HepG2 (cell line): Measurements from ENCODE around the gene ZBTB1. TPM values are rescaled to one million over a fixed set of nuclear protein-coding genes. Genes with fewer than 3 reads are reported as not detected.

ENCODE experiments used
- ATF7 ChIP-seq, 2 experiments: fragments of 450-650 bp in 1 of 2; sonication (generic) in 1 of 2; formaldehyde crosslinking in 1 of 2; IDR thresholded peaks; 2 replicates each; pipeline versions ENCODE4 v1.4.0 to v1.6.1; 2016 to 2020; ENCODE audit warnings: antibody characterized with exemption in 1 of 2, mild to moderate bottlenecking in 1 of 2, missing genetic modification reagents in 1 of 2
- ATM ChIP-seq: fragments of 450-650 bp; IDR thresholded peaks from 2 replicates; pipeline ENCODE4 v1.7.1; 2017; ENCODE audit warnings: mild to moderate bottlenecking, borderline replicate concordance
- RORA ChIP-seq: sonication (generic); formaldehyde crosslinking; IDR thresholded peaks from 2 replicates; pipeline ENCODE4 v1.5.0; 2020; ENCODE audit warnings: mild to moderate bottlenecking, missing genetic modification reagents, moderate library complexity
- SMYD3 ChIP-seq: sonication (generic); formaldehyde crosslinking; IDR thresholded peaks from 2 replicates; pipeline ENCODE4 v1.8.1; 2023; ENCODE audit warnings: mild to moderate bottlenecking, missing genetic modification reagents
- SOX13 ChIP-seq, 3 experiments: fragments of 450-650 bp in 1 of 3; sonication (generic) in 1 of 3; formaldehyde crosslinking in 1 of 3; IDR thresholded peaks in 2 of 3; conservative IDR thresholded peaks in 1 of 3; 2 replicates each; pipeline versions ENCODE4 v1.5.0 to v1.6.1; 2016 to 2020; ENCODE audit warnings: antibody characterized with exemption in 1 of 3, mild to moderate bottlenecking in 1 of 3, missing compliant biosample characterization in 1 of 3, missing genetic modification reagents in 1 of 3, moderate library complexity in 1 of 3
- SOX5 ChIP-seq: IDR thresholded peaks from 2 replicates; pipeline ENCODE4 v1.6.1; 2016; ENCODE audit warnings: borderline replicate concordance
- ZNF20 ChIP-seq: sonication (generic); formaldehyde crosslinking; IDR thresholded peaks from 2 replicates; pipeline ENCODE4 v1.4.0; 2020; ENCODE audit warnings: mild to moderate bottlenecking, moderate library complexity, missing genetic modification reagents
- ZNF607 ChIP-seq: sonication (generic); formaldehyde crosslinking; IDR thresholded peaks from 2 replicates; pipeline ENCODE4 v1.5.1; 2020; ENCODE audit warnings: missing genetic modification reagents, mild to moderate bottlenecking, borderline replicate concordance
- ZNF788 ChIP-seq: sonication (generic); formaldehyde crosslinking; IDR thresholded peaks from 2 replicates; pipeline ENCODE4 v1.5.0; 2020; ENCODE audit warnings: mild to moderate bottlenecking, missing genetic modification reagents, borderline replicate concordance
- polyA plus RNA-seq, 8 experiments: library from polyadenylated mRNA; depleted of rRNA in 3 of 8; stranded (reverse) in 7 of 8; unstranded in 1 of 8; fragments of >200 nt; fragmentation: Illumina TruSeq in 4 of 8; extraction: Trizol in 4 of 8; gene quantifications; 2 replicates each; pipeline versions ENCODE4 v1.2.1 to v1.2.3, GENCODE V29; 2011 to 2016; ENCODE audit warnings: low read depth in 4 of 8, missing spikeins in 1 of 8, mixed read lengths in 1 of 8; ENCODE audit not compliant: insufficient read depth in 1 of 8
- total RNA-seq, 5 experiments: library from RNA; depleted of rRNA; stranded (reverse); fragments of >200 nt; fragmentation: Illumina TruSeq; extraction: Trizol; gene quantifications; 2 replicates each; pipeline ENCODE4 v1.2.3, GENCODE V29; 2016; ENCODE audit warnings: low read depth in 1 of 5
- TF ChIP-seq, protein P1 (sequence below): sonication (generic); formaldehyde crosslinking; IDR thresholded peaks from 2 replicates; pipeline ENCODE4 v1.5.0; 2020; ENCODE audit warnings: missing genetic modification reagents
- TF ChIP-seq, protein P2 (sequence below): fragments of 450-650 bp; IDR thresholded peaks from 2 replicates; pipeline ENCODE4 v1.6.1; 2017
- TF ChIP-seq, protein P3 (sequence below): sonication (generic); formaldehyde crosslinking; IDR thresholded peaks from 2 replicates; pipeline ENCODE4 v1.4.0; 2020; ENCODE audit warnings: mild to moderate bottlenecking, low read depth, missing genetic modification reagents
- TF ChIP-seq, protein P4 (sequence below): sonication (generic); formaldehyde crosslinking; IDR thresholded peaks from 2 replicates; pipeline ENCODE4 v1.4.0; 2020; ENCODE audit warnings: missing genetic modification reagents; ENCODE audit errors: not compliant biosample characterization
- TF ChIP-seq, protein P5 (sequence below): sonication (generic); formaldehyde crosslinking; IDR thresholded peaks from 2 replicates; pipeline ENCODE4 v1.4.0; 2020; ENCODE audit warnings: missing genetic modification reagents
- TF ChIP-seq, protein P6 (sequence below): sonication (generic); formaldehyde crosslinking; IDR thresholded peaks from 2 replicates; pipeline ENCODE4 v1.8.0; 2022; ENCODE audit warnings: missing genetic modification reagents, mild to moderate bottlenecking, moderate library complexity, borderline replicate concordance
- TF ChIP-seq, protein P7 (sequence below): sonication (generic); formaldehyde crosslinking; IDR thresholded peaks from 2 replicates; pipeline ENCODE4 v1.8.0; 2022; ENCODE audit warnings: mild to moderate bottlenecking, missing genetic modification reagents; ENCODE audit not compliant: insufficient replicate concordance

Gene ZBTB1
- total and polyA plus RNA-seq, 2 of the 13 experiments (the other 11 are each of a cell fraction or from before 2014, with no cell fraction given): 18.8 to 22.6 TPM

DNA sequence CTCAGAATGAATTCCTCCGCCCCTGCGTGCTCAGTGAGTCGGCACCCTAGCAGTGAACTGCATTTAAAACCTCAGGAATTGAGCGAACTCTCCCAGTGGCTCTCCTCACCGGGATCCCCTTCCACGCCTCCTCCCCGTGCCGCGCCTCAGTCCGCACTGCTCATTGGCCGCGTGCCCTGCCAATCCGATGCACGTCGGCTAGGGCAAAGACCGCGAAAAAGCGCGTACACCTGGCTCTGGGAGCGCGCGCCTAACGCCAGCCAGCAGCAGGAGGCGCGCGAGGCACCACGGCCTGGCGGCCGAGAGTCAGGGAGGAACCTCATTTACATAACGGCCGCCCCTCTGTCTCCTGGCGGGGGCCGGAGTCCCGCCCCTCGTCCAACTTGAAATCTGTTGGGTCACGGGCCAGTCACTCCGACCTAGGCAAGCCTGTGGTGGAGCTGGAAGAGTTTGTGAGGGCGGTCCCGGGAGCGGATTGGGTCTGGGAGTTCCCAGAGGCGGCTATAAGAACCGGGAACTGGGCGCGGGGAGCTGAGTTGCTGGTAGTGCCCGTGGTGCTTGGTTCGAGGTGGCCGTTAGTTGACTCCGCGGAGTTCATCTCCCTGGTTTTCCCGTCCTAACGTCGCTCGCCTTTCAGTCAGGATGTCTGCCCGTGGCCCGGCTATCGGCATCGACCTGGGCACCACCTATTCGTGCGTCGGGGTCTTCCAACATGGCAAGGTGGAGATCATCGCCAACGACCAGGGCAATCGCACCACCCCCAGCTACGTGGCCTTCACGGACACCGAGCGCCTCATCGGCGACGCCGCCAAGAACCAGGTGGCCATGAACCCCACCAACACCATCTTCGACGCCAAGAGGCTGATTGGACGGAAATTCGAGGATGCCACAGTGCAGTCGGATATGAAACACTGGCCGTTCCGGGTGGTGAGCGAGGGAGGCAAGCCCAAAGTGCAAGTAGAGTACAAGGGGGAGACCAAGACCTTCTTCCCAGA lies 35.9 kb downstream of the ZBTB1 start, which contains the start of gene HSPA2 (continued):
- TF ChIP-seq, protein P1, sequence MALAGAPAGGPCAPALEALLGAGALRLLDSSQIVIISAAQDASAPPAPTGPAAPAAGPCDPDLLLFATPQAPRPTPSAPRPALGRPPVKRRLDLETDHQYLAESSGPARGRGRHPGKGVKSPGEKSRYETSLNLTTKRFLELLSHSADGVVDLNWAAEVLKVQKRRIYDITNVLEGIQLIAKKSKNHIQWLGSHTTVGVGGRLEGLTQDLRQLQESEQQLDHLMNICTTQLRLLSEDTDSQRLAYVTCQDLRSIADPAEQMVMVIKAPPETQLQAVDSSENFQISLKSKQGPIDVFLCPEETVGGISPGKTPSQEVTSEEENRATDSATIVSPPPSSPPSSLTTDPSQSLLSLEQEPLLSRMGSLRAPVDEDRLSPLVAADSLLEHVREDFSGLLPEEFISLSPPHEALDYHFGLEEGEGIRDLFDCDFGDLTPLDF (CRISPR knock-in tag): peak; percentile 87
- TF ChIP-seq, protein P2, sequence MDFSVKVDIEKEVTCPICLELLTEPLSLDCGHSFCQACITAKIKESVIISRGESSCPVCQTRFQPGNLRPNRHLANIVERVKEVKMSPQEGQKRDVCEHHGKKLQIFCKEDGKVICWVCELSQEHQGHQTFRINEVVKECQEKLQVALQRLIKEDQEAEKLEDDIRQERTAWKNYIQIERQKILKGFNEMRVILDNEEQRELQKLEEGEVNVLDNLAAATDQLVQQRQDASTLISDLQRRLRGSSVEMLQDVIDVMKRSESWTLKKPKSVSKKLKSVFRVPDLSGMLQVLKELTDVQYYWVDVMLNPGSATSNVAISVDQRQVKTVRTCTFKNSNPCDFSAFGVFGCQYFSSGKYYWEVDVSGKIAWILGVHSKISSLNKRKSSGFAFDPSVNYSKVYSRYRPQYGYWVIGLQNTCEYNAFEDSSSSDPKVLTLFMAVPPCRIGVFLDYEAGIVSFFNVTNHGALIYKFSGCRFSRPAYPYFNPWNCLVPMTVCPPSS: no peak
- TF ChIP-seq ZNF788 (CRISPR knock-in tag) (peak; percentile 73; the same call in 1 of the 2 replicates), SOX5 (0 out of 2 replicates have a peak, but pooled peaks have one; percentile 29), SOX13 (IDR thresholded peaks at IDR 0.05) (no peak), SOX13 (CRISPR knock-in tag; conservative IDR thresholded peaks at IDR 0.05 in 1 of 2, IDR thresholded peaks at IDR 0.05 in 1 of 2) (no peak), ATF7 (IDR thresholded peaks at IDR 0.05) (no peak), ATF7 (CRISPR knock-in tag; IDR thresholded peaks at IDR 0.05) (no peak), ZNF20 (CRISPR knock-in tag) (no peak), RORA (no peak), SMYD3 (CRISPR knock-in tag) (no peak), ZNF607 (peak; percentile 48; the same call in 1 of the 2 replicates), ATM (no peak)
- TF ChIP-seq, protein P3, sequence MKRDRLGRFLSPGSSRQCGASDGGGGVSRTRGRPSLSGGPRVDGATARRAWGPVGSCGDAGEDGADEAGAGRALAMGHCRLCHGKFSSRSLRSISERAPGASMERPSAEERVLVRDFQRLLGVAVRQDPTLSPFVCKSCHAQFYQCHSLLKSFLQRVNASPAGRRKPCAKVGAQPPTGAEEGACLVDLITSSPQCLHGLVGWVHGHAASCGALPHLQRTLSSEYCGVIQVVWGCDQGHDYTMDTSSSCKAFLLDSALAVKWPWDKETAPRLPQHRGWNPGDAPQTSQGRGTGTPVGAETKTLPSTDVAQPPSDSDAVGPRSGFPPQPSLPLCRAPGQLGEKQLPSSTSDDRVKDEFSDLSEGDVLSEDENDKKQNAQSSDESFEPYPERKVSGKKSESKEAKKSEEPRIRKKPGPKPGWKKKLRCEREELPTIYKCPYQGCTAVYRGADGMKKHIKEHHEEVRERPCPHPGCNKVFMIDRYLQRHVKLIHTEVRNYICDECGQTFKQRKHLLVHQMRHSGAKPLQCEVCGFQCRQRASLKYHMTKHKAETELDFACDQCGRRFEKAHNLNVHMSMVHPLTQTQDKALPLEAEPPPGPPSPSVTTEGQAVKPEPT (CRISPR knock-in tag): no peak
- TF ChIP-seq, protein P4, sequence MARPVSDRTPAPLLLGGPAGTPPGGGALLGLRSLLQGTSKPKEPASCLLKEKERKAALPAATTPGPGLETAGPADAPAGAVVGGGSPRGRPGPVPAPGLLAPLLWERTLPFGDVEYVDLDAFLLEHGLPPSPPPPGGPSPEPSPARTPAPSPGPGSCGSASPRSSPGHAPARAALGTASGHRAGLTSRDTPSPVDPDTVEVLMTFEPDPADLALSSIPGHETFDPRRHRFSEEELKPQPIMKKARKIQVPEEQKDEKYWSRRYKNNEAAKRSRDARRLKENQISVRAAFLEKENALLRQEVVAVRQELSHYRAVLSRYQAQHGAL (CRISPR knock-in tag): no peak
- TF ChIP-seq, protein P5, sequence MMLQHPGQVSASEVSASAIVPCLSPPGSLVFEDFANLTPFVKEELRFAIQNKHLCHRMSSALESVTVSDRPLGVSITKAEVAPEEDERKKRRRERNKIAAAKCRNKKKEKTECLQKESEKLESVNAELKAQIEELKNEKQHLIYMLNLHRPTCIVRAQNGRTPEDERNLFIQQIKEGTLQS (CRISPR knock-in tag): no peak
- TF ChIP-seq, protein P6, sequence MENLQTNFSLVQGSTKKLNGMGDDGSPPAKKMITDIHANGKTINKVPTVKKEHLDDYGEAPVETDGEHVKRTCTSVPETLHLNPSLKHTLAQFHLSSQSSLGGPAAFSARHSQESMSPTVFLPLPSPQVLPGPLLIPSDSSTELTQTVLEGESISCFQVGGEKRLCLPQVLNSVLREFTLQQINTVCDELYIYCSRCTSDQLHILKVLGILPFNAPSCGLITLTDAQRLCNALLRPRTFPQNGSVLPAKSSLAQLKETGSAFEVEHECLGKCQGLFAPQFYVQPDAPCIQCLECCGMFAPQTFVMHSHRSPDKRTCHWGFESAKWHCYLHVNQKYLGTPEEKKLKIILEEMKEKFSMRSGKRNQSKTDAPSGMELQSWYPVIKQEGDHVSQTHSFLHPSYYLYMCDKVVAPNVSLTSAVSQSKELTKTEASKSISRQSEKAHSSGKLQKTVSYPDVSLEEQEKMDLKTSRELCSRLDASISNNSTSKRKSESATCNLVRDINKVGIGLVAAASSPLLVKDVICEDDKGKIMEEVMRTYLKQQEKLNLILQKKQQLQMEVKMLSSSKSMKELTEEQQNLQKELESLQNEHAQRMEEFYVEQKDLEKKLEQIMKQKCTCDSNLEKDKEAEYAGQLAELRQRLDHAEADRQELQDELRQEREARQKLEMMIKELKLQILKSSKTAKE: no peak
- TF ChIP-seq, protein P7, sequence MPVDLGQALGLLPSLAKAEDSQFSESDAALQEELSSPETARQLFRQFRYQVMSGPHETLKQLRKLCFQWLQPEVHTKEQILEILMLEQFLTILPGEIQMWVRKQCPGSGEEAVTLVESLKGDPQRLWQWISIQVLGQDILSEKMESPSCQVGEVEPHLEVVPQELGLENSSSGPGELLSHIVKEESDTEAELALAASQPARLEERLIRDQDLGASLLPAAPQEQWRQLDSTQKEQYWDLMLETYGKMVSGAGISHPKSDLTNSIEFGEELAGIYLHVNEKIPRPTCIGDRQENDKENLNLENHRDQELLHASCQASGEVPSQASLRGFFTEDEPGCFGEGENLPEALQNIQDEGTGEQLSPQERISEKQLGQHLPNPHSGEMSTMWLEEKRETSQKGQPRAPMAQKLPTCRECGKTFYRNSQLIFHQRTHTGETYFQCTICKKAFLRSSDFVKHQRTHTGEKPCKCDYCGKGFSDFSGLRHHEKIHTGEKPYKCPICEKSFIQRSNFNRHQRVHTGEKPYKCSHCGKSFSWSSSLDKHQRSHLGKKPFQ (CRISPR knock-in tag): no peak
